Duodenal mucosa (tissue), 2 donors: Measurements from ENCODE around the gene INSRR.

Experiments
- H3K27ac ChIP-seq: one replicate; pipeline ENCODE4 v1.7.0; 2013; ENCODE audit warnings: low read depth, low read length
- H3K27me3 ChIP-seq, 2 donors: one replicate each; pipeline ENCODE4 v1.7.0; 2013; ENCODE audit warnings: low read length in 2 of 2, control low read depth in 1 of 2; ENCODE audit not compliant: insufficient read depth in 2 of 2, control insufficient read depth in 1 of 2
- H3K36me3 ChIP-seq, 2 donors: one replicate each; pipeline ENCODE4 v1.7.0; 2013; ENCODE audit warnings: low read length in 2 of 2, control low read depth in 1 of 2; ENCODE audit not compliant: insufficient read depth in 2 of 2, control insufficient read depth in 1 of 2
- H3K4me1 ChIP-seq, 2 donors: one replicate each; pipeline ENCODE4 v1.7.0; 2013; ENCODE audit warnings: low read length in 2 of 2, control low read depth in 1 of 2; ENCODE audit not compliant: insufficient read depth in 2 of 2, control insufficient read depth in 1 of 2
- H3K4me3 ChIP-seq, 2 donors: one replicate each; pipeline ENCODE4 v1.7.0; 2013; ENCODE audit warnings: low read length in 2 of 2, low read depth in 1 of 2
- H3K9ac ChIP-seq, 2 donors: one replicate each; pipeline ENCODE4 v1.7.0; 2013; ENCODE audit warnings: low read length in 2 of 2, low read depth in 1 of 2
- H3K9me3 ChIP-seq, 2 donors: one replicate each; pipeline ENCODE4 v1.7.0; 2013; ENCODE audit warnings: low read length in 2 of 2, control low read depth in 1 of 2; ENCODE audit not compliant: control insufficient read depth in 1 of 2

Gene INSRR

DNA sequence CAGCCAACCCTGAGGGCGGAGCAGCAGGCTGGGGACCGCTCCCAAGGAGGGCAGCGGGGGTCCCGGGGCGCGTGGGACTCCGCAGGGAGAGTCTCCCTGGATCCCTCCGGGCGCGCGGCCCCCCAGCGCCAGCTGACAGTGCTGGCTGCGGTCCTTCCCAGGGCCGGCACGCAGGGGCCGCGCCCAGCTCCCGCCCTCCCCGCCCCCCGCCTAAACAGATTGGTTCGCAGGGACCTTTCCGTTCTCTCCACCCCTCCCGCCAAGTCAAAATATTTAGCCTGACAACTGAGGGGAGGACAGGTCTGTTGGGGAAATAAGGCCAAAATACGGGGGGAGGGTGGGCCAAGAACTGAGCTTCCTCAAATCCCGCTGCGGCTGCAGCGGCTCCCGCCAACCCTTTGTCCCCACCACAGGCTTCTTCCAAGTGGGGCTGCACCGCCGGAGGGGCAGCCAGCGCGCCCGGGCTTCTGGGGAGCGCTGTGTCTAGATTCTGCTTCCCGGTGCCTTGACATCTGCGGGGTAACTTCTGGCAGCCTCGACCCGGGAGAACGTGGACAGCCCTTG is at the start of gene INSRR:
INSRR (minus strand) TSS at position 159 of the 564 bp plus-strand sequence. CDS start 496 bp downstream, outside the sequence.
- Histone ChIP-seq H3K4me1 (peaks cover 8 to 13% of the 10 kb centered on the region in 2 donors), H3K4me3 (peak within 1 kb of the TSS; percentile 36 to 54), H3K9ac (peak within 1 kb of the TSS in 1 of 2 donors; percentile 25), H3K9me3 (no peaks in the 10 kb centered on the region), H3K36me3 (no peaks in the 10 kb centered on the region), H3K27ac (no peak within 1 kb of the TSS), H3K27me3 (peaks cover 58 to 69% of the 10 kb centered on the region in 2 donors)

- Histone ChIP-seq H3K27ac (no peak overlapping the region), H3K9ac (no peak overlapping the region), H3K4me3 (no peak overlapping the region), H3K4me1 (peaks cover 5% of the 10 kb centered on the region in 2 donors), H3K27me3 (peaks cover 9 to 21% of the 10 kb centered on the region in 2 donors), H3K9me3 (no peaks in the 10 kb centered on the region), H3K36me3 (no peaks in the 10 kb centered on the region)
Measured at GRCh38 chr1:156908541-156908940, 49.6 kb upstream of the INSRR start.

DNA sequence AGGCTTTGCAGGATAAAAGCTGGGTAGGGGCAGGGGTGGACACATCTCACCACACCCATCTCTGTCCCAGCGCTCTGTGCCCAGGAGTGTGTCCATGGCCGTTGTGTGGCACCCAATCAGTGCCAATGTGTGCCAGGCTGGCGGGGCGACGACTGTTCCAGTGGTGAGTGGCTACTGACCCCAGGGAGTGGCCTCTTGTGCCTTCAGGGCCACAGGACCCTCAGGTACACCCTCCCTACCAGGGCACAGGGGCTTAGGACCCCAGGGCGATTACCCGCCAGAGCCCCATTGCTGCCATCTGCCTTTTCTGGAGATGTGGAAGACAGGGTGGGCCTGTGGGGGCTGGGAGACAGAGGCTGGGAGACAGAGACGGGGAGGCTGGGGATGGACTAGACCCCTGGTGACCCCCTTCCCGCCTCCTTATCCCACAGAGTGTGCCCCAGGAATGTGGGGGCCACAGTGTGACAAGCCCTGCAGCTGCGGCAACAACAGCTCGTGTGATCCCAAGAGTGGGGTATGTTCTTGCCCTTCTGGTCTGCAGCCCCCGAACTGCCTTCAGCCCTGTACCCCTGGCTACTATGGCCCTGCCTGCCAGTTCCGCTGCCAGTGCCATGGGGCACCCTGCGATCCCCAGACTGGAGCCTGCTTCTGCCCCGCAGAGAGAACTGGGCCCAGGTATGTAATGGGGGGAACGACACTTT is 47.4 kb upstream of the INSRR start:
- no peak overlapping the region for H3K4me3 ChIP-seq
- H3K27me3 ChIP-seq: peaks cover 9 to 21% of the 10 kb centered on the region in 2 donors
- H3K27ac ChIP-seq: no peak overlapping the region
- peaks cover 5% of the 10 kb centered on the region in 2 donors for H3K4me1 ChIP-seq
- H3K9me3 ChIP-seq: no peaks in the 10 kb centered on the region
- no peaks in the 10 kb centered on the region for H3K36me3 ChIP-seq
- no peak overlapping the region for H3K9ac ChIP-seq

- Histone ChIP-seq H3K4me3 (no peak overlapping the region), H3K36me3 (no peaks in the 10 kb centered on the region), H3K27ac (no peak overlapping the region), H3K9me3 (no peaks in the 10 kb centered on the region), H3K4me1 (peaks cover 4 to 5% of the 10 kb centered on the region in 2 donors), H3K27me3 (peaks cover 9 to 23% of the 10 kb centered on the region in 2 donors), H3K9ac (no peak overlapping the region)
Measured at GRCh38 chr1:156905651-156906050, 46.7 kb upstream of the INSRR start.

GRCh38 chr1:156905176-156905575 is 46.3 kb upstream of the INSRR start:
- Histone ChIP-seq H3K27me3 (peaks cover 9 to 27% of the 10 kb centered on the region in 2 donors), H3K4me3 (no peak overlapping the region), H3K27ac (no peak overlapping the region), H3K9me3 (no peaks in the 10 kb centered on the region), H3K4me1 (peaks cover 0 to 5% of the 10 kb centered on the region in 2 donors), H3K36me3 (no peaks in the 10 kb centered on the region), H3K9ac (no peak overlapping the region)

GRCh38 chr1:156904187-156904959 is 45.5 kb upstream of the INSRR start:
- Histone ChIP-seq H3K36me3 (no peaks in the 10 kb centered on the region), H3K4me1 (peaks cover 0 to 5% of the 10 kb centered on the region in 2 donors), H3K4me3 (no peak overlapping the region), H3K9me3 (no peaks in the 10 kb centered on the region), H3K27me3 (peaks cover 7 to 21% of the 10 kb centered on the region in 2 donors), H3K27ac (no peak overlapping the region), H3K9ac (no peak overlapping the region)

DNA sequence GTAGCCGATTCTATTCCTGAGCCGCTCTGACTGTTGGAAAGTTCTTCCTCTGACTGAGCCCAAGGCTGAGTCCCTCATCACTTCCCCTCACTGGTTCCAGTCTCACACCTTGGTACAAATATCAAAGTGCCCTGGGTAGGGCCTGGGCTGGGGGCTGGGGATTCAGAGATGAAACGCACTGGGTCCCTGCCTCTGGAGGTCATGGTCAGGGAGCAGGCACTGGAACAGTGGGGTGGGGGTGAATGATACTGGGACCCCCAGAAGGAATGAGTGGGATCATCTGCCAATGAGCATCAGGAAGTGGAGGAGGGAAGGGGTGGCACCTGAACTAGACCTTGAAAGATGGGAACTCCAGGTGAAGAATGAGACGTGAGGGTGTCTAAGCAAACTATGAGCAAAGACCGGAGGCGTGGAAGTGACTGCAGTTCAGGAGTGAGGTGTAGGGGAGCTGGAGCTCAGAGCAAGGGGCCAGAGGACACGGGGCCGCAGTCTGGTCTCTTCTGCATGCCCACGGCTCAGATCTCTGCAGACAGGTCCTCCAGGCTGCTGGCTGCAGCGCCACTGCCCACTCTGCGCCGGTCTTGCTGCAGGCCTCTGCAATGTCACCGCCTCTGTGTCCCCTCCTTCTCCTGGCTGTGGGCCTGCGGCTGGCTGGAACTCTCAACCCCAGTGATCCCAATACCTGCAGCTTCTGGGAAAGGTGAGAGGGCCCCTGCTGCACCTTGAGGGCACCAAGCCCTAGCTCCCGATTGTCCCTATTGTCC is 44.6 kb upstream of the INSRR start:
- no peak overlapping the region for H3K4me3 ChIP-seq
- H3K27ac ChIP-seq: no peak overlapping the region
- no peak overlapping the region for H3K9ac ChIP-seq
- no peaks in the 10 kb centered on the region for H3K36me3 ChIP-seq
- H3K27me3 ChIP-seq: peaks cover 2 to 17% of the 10 kb centered on the region in 2 donors
- no peaks in the 10 kb centered on the region for H3K9me3 ChIP-seq
- H3K4me1 ChIP-seq: peaks cover 0 to 5% of the 10 kb centered on the region in 2 donors

- no peak overlapping the region for H3K4me3 ChIP-seq
- H3K4me1 ChIP-seq: peaks cover 0 to 5% of the 10 kb centered on the region in 2 donors
- no peaks in the 10 kb centered on the region for H3K36me3 ChIP-seq
- peaks cover 5 to 19% of the 10 kb centered on the region in 2 donors for H3K27me3 ChIP-seq
- H3K9me3 ChIP-seq: no peaks in the 10 kb centered on the region
- H3K27ac ChIP-seq: no peak overlapping the region
- H3K9ac ChIP-seq: no peak overlapping the region
Measured at GRCh38 chr1:156901966-156902915, 43.3 kb upstream of the INSRR start.

DNA sequence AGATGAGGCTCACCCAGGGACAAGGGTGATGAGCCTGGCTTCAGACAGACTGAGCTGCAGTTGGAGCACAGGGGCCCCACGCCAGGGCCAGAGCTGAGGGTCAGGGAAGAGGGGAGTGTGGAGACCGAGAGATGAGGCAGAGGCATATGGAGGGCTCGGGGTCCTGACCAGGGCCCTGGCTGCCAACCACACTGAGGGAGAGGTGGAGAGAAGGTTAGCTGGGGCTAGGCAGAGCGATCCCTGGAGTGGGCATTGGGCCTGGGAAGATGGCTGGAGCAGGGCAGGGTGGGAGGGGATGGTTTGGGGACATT is 42.6 kb upstream of the INSRR start:
- H3K27ac ChIP-seq: no peak overlapping the region
- peaks cover 0 to 5% of the 10 kb centered on the region in 2 donors for H3K4me1 ChIP-seq
- no peak overlapping the region for H3K9ac ChIP-seq
- no peaks in the 10 kb centered on the region for H3K9me3 ChIP-seq
- H3K36me3 ChIP-seq: no peaks in the 10 kb centered on the region
- peaks cover 5 to 15% of the 10 kb centered on the region in 2 donors for H3K27me3 ChIP-seq
- H3K4me3 ChIP-seq: no peak overlapping the region
